ENCODE results near the gene GNS.
A peak's percentile ranks its signal among the peaks of the same experiment; 100 is the strongest.

The GNS gene

DNA sequence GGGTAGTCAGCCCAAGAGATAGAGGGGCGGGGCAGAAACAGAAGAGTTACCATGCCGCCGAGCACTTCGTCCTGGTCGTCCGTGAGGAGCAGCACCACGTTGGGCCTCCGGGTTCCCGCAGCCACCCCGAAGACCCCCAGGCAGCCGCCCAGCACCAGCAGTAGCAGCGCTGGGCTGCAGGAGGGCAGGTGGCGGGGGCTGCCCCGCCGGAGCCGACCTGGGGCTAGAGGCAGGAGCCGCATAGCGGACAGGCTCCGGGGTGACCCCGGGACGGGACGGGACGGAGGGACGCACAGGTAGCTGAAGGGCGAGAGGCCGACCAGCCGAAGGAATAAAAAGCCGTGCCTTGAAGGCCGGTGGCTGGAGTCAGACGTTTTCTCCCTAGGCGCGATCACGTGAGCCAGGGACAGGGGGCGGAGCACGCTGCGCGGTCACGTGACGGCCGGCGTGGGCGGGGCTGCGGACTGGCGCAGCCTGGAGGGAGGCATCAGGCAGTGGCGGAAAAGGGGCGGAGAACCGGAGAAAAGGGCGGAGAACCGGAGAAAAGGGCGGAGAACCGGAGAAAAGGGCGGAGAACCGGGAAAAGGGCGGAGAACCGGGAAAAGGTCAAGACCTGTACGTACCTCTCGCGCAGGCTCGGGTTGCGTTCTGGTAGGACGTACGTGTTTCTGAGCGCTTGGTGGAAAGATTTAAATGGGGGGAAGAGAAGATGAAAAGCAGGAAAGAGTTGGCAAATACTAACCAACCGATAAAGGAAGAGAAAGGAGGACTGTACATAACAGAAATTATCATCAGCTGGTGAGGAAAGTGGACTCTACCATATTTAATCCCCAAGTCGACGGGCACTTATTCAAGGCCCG is at the start of gene GNS:
GNS (minus strand) TSS at position 372 of the 860 bp plus-strand sequence; CDS start at position 242, 130 bp downstream.
- peak; percentile 93 for DNase-seq

- no peak for DNase-seq
Observed at GRCh38 chr12:64808110-64808509, 48.9 kb upstream of the GNS start.

GRCh38 chr12:64806593-64807460 is 47.6 kb upstream of the GNS start:
- DNase-seq = no peak

- no peak for DNase-seq
Observed at GRCh38 chr12:64806173-64806572, 47.0 kb upstream of the GNS start.

- peak; percentile 67 for DNase-seq
Observed at GRCh38 chr12:64802180-64802775, 43.1 kb upstream of the GNS start.

GRCh38 chr12:64801381-64801780 is 42.2 kb upstream of the GNS start:
- no peak for DNase-seq

DNA sequence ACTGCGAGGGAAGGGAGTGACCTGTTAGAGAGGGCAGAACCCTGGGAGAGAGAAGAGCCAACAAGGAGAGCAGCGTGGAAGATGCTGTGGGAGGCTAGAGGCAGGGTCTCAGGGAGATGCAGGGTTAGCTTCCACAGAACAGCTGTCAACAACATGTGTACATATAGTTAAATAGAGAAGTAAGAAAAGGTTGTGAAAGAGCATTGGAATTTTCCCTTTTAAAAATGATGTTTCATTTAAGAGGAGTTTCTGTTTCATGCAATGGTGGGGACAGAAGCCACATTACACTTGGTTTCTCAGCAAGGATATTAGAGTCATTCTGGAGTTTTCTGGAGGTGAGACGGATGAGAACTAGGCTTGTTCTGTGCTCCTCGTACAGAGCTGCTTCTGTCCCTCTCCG is 41.4 kb upstream of the GNS start:
- no peak for DNase-seq

DNA sequence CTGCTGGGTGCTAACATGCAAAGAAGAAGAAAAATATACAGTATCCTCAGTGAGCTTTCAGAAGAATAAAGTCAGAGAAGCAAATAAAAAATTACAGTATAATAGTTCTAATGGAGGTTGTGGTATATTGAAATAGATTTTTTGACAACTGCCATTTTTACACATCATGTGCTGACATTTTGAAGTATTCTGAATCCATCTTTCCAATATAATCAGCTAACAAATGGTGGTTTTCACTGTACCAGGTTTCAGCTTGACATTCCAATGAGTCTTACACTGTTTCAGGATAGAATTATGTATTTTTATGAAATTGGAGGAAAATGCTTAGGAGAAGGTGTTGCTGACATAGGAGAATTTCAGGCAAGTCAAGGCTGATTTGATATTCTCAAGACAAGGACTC is 39.0 kb upstream of the GNS start:
- DNase-seq = no peak

DNA sequence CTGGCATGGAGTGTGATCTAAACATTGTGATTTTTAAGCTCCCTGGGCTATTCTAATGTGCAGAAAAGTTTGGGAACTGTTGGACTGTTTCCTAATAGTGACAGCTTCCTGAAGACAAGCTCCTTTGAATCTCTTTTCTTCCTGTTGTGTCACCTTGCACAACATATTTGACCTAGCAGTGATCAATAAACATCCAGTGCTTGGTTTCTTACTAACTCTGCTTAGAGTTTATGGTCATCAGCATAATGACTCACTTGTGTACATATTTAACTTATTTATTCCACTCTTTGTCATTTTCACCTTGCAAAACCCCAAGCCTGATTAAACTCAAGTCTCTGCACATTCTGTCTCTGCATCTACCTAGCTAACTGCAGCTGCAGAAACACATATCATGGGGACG is 38.0 kb upstream of the GNS start:
- DNase-seq = no peak

GRCh38 chr12:64796205-64796845 is 37.1 kb upstream of the GNS start:
- peak; percentile 95 for DNase-seq

DNA sequence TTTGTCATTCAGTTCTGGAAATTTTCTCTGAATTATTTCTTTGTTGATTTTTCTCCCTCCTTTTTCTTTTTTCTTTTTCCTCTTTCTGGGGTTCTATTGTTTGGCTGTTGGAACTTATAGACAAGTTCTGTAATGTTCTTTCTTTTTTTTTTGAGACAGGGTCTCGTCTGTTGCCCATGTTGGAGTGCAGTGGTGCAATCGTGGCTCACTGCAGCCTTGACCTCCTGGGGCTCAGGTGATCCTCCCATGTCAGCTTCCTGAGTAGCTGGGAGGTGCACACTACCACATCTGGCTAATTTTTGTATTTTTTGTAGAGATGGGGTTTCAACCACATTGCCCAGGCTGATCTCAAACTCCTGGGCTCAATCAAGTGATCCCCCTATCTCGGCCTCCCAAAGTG is 35.1 kb upstream of the GNS start:
- no peak for DNase-seq

- no peak for DNase-seq
Observed at GRCh38 chr12:64793610-64794009, 34.4 kb upstream of the GNS start.

GRCh38 chr12:64792128-64792527 is 32.9 kb upstream of the GNS start:
- DNase-seq = no peak

GRCh38 chr12:64791036-64791435 is 31.8 kb upstream of the GNS start:
- DNase-seq = no peak

- no peak for DNase-seq
Observed at GRCh38 chr12:64790166-64790565, 31.0 kb upstream of the GNS start.

DNA sequence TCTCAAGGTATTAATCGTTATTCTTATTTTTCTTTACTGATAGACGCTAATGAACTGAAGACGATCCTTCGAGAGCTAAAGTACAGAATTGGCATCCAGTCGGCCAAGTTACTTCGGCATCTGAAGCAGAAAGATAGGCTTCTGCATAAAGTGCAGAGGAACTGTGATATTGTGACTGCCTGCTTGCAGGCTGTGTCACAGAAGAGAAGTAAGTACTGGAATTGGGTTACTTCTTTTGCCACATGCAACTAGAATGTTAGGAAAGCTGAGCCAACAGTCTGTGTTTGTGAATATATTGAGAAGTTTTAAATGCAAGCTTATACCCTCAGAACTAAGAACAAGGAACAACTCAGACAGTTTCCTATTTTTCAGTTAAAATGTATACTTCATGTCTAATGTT is 26.6 kb upstream of the GNS start:
- DNase-seq = no peak

DNA sequence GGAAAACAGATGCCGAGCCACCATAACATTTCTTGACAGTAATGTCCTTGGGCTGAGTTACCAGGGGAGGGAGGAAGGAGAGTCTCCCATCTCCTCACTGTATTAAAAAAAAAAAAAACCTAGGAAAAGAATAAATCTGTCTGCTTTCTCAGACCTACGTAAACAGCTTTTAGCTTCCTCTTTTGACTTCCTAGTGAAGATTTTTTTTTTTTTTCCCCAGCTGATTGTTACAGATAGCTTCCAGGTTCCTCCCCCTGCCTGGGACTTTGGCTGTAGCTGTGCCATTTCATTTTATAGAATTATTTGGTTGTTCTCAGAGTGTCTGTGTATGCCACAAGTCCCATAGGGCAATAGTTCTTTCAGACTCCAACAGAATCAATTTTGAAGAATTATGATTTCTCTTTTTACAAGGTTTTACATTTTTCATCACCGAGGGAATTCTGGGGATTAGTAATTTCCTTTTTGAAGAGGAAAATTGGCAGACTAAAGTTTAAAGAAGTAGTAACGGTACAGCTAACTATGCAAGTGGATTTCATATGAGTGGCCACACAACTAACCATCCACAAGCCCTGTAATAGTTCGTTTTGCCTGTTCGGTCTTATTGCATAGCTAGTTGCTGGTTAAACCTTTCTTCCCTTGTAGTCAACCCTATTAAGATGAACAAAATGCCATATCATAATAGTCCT is 23.1 kb upstream of the GNS start:
- DNase-seq = peak; percentile 63

DNA sequence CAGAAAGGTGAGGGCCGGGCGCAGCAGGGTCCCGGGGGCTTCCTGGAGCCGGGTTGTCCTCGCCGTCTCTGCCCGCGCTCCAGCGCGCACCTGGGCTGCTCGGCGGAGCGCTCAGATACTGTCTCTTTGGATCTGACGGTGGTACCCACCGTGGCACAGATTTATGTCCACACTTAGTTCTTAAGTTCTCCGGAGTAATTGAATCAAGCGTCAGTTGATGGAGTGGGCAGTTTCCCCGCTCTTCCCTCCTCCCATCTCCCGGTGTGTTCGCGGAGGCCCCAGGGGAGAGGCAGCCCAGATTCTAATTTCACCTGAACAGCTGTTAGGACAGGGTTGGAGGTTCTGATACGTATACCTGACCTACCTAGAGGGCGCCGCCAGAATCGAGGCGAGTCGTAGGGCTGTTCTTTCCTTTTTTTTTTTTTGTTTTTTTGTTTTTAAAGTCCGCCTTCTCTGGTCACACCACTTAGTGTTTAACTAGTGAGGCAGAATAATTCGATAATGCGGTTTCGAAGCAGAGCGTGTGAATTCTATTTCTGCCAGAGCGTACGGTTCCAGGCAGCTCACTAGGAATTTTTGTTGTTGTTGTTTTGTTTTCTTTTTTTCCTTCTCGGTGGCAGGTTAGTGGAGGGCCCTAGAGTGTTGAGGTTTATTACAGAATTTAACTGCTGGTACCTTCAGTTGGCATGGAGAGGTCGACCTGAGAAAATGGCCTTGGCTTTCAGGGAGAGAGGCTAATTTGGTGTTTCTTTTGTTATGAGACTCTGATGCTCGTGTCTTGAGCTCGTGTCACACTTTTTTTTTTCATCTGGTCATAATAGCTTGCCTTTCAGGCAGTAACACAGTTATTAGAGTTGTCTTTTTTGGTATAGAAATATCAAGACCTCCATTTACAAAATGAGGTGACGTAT is 22.3 kb upstream of the GNS start:
- DNase-seq = no peak

DNA sequence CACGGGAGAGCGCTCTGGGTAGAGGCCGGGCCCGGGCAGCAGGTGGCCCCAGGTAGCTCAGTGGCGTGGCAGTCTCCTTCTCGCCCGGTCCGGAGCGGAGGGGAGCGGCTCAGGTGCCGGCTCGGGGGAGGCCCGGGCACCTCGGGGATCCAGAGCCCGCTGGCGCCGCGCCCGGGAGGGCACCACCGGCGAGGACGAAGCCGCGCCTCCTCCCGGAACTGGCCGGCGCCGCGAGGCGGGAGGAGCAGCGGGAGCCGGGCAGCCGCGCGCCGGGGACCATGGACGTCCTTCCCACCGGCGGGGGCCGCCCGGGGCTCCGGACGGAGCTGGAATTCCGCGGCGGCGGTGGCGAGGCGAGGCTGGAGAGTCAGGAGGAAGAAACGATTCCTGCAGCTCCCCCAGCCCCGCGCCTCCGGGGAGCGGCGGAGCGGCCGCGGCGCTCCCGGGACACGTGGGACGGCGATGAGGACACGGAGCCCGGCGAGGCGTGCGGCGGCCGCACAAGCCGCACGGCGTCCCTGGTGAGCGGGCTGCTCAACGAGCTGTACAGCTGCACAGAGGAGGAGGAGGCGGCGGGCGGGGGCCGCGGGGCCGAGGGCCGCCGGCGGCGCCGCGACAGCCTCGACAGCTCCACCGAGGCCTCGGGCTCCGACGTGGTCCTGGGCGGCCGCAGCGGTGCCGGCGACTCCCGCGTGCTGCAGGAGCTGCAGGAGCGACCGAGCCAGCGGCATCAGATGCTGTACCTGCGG is 21.5 kb upstream of the GNS start:
- peak; percentile 12 for DNase-seq

DNA sequence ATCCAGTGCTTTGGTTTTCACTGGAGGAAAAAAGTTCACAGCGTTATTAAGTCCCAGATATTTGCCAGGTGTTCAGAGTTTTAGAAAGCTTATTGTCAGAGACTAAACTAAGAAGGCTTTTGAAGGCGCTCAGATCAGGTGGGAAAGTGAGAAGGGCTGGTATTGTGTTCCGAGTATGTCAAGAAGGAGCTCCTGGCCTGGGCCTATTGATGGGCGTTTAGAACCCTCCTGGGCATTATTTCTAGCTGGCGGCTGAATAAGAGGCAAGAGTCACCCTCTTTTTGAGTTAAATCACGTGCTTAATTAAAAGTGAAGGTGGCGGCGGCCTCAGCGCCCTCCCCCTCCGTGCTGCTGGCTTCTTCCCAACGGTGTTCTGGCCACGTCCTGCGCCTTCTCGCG is 20.9 kb upstream of the GNS start:
- DNase-seq = no peak

Data from hematopoietic multipotent progenitor cell treated with erythropoietin and hydrocortisone succinate and interleukin-3 and kit ligand, for 6 days (in vitro differentiated cells).